Thyroid gland (tissue), 4 donors: ENCODE data around the gene PPM1G. TPM values are rescaled to one million over a fixed set of nuclear protein-coding genes. Genes with fewer than 3 reads are reported as not detected.

Experiments used
- DNase-seq, 2 donors: peaks; one replicate each; pipeline ENCODE4 v3.0.0-alpha.2; 2019
- H3K27ac ChIP-seq, 3 donors: fragments of 200-600 bp; sonication (generic); 1 replicate in 2 of 3; 2 replicates in 1 of 3; pipeline ENCODE4 v1.5.1; 2016 to 2019; ENCODE audit warnings: mild to moderate bottlenecking in 1 of 3, moderate library complexity in 1 of 3
- H3K27me3 ChIP-seq: fragments of 200-600 bp; sonication (generic); one replicate; pipeline ENCODE4 v1.5.1; 2019
- H3K36me3 ChIP-seq, 2 donors: fragments of 200-600 bp; sonication (generic); one replicate each; pipeline ENCODE4 v1.5.1; 2016 to 2019
- H3K4me1 ChIP-seq, 2 donors: fragments of 200-600 bp; sonication (generic); one replicate each; pipeline ENCODE4 v1.5.1; 2017 to 2019
- H3K4me3 ChIP-seq, 3 donors: fragments of 200-600 bp; sonication (generic); replicated peaks in 1 of 3; 1 replicate in 2 of 3; 2 replicates in 1 of 3; pipeline ENCODE4 v1.5.1; 2016; ENCODE audit warnings: mild to moderate bottlenecking in 1 of 3
- H3K9me3 ChIP-seq: fragments of 200-600 bp; sonication (generic); one replicate; pipeline ENCODE4 v1.5.1; 2017
- CTCF ChIP-seq, 6 experiments: fragments of 200-600 bp in 3 of 6; fragments of 450-650 bp in 3 of 6; sonication (generic) in 3 of 6; IDR thresholded peaks; one replicate each; pipeline ENCODE4 v1.5.1; 2016 to 2019; ENCODE audit warnings: antibody characterized with exemption in 6 of 6, mild to moderate bottlenecking in 2 of 6, inconsistent platforms in 1 of 6, moderate library complexity in 1 of 6
- POLR2A ChIP-seq, 2 donors: fragments of 450-650 bp; IDR thresholded peaks; one replicate each; pipeline ENCODE4 v1.6.1; 2017; ENCODE audit warnings: antibody characterized with exemption in 2 of 2, mild to moderate bottlenecking in 2 of 2, moderate library complexity in 1 of 2
- WGBS, 2 donors: methylation state at CpG; one replicate each; pipeline ENCODE4 v1.1.5; 2017; 5-methylcytosine and 5-hydroxymethylcytosine counted together
- intact Hi-C: fragments of 100-400 bp; cut with DNase I; formaldehyde crosslinking; loops from one replicate; pipeline ENCODE4 v1.15.1; 2023
- total RNA-seq, 4 donors: library from RNA; depleted of rRNA; stranded (reverse); fragments of >200 nt; gene quantifications; one replicate each; pipeline ENCODE4 v1.2.3, GENCODE V29; 2016

PPM1G gene
- total RNA-seq, 4 donors from 2014 or later = 55.4 to 75.2 (median 59.5) TPM

- TF ChIP-seq POLR2A (IDR thresholded peaks at IDR 0.05) (no peak), CTCF (IDR thresholded peaks at IDR 0.05) (no peak)
- Histone ChIP-seq H3K36me3 (peaks cover 49 to 58% of the 10 kb centered on the region in 2 donors), H3K4me3 (peak overlapping the region in 1 of 3 donors; percentile 79), H3K27me3 (no peaks in the 10 kb centered on the region), H3K4me1 (peaks cover 12 to 28% of the 10 kb centered on the region in 2 donors), H3K9me3 (no peaks in the 10 kb centered on the region), H3K27ac (peak overlapping the region in 2 of 3 donors; percentile 81 to 84)
- intact Hi-C loops = no loop called here
- no peak for DNase-seq
- WGBS, 2 donors = 86% methylated on average over 2 of the region's 2 CpGs
Measured at GRCh38 chr2:27379383-27379835, 30.0 kb downstream of the PPM1G start.

GRCh38 chr2:27378809-27379290, 30.5 kb downstream of the PPM1G start:
- intact Hi-C loops = no loop called here
- TF ChIP-seq POLR2A (IDR thresholded peaks at IDR 0.05) (no peak), CTCF (IDR thresholded peaks at IDR 0.05) (no peak)
- DNase-seq = no peak
- no peaks in the 10 kb centered on the region for H3K9me3 ChIP-seq
- 88 to 89% methylated on average over 7 to 9 of the region's 9 CpGs for WGBS, 2 donors
- H3K27me3 ChIP-seq = no peaks in the 10 kb centered on the region
- H3K27ac ChIP-seq = no peak overlapping the region
- peaks cover 12 to 28% of the 10 kb centered on the region in 2 donors for H3K4me1 ChIP-seq
- peaks cover 49 to 58% of the 10 kb centered on the region in 2 donors for H3K36me3 ChIP-seq
- no peak overlapping the region for H3K4me3 ChIP-seq

GRCh38 chr2:27378096-27378808, 31.1 kb downstream of the PPM1G start:
- intact Hi-C loops = no loop called here
- Histone ChIP-seq H3K27me3 (no peaks in the 10 kb centered on the region), H3K36me3 (peaks cover 51 to 58% of the 10 kb centered on the region in 2 donors), H3K4me1 (peaks cover 12 to 28% of the 10 kb centered on the region in 2 donors), H3K27ac (no peak overlapping the region), H3K9me3 (no peaks in the 10 kb centered on the region), H3K4me3 (no peak overlapping the region)
- 78 to 79% methylated on average over 23 to 27 of the region's 29 CpGs for WGBS, 2 donors
- peak; percentile 60 to 65 for DNase-seq
- TF ChIP-seq CTCF (IDR thresholded peaks at IDR 0.05) (peak in 3 of 6 experiments; percentile 21 to 45 (median 35)), POLR2A (IDR thresholded peaks at IDR 0.05) (no peak)

- Histone ChIP-seq H3K9me3 (no peaks in the 10 kb centered on the region), H3K4me3 (no peak overlapping the region), H3K36me3 (peaks cover 54 to 62% of the 10 kb centered on the region in 2 donors), H3K27ac (no peak overlapping the region), H3K27me3 (no peaks in the 10 kb centered on the region), H3K4me1 (peaks cover 12 to 29% of the 10 kb centered on the region in 2 donors)
- peak in 1 of 2 donors; percentile 5 for TF ChIP-seq POLR2A (IDR thresholded peaks at IDR 0.05)
- TF ChIP-seq CTCF (IDR thresholded peaks at IDR 0.05) = no peak
- 91 to 94% methylated on average over 8 to 18 of the region's 18 CpGs for WGBS, 2 donors
- DNase-seq = no peak
- intact Hi-C loops = no loop called here
Measured at GRCh38 chr2:27377618-27378095, 31.7 kb downstream of the PPM1G start.
